Subcutaneous abdominal adipose tissue (tissue), 5 donors: Measurements from ENCODE around the gene AKAP13.

Experiments
- H3K27ac ChIP-seq: one replicate; pipeline ENCODE4 v1.7.0; 2013; ENCODE audit warnings: low read depth, mild to moderate bottlenecking, inconsistent platforms, low read length, moderate library complexity
- H3K27me3 ChIP-seq, 5 donors: one replicate each; pipeline ENCODE4 v1.7.0; 2013; ENCODE audit warnings: low read length in 5 of 5, inconsistent platforms in 1 of 5; ENCODE audit not compliant: control insufficient read depth in 5 of 5, insufficient read depth in 4 of 5
- H3K36me3 ChIP-seq, 5 donors: one replicate each; pipeline ENCODE4 v1.7.0; 2013; ENCODE audit warnings: low read length in 5 of 5; ENCODE audit not compliant: control insufficient read depth in 5 of 5, insufficient read depth in 5 of 5
- H3K4me1 ChIP-seq, 5 donors: one replicate each; pipeline ENCODE4 v1.7.0; 2013; ENCODE audit warnings: low read length in 5 of 5, mild to moderate bottlenecking in 3 of 5, moderate library complexity in 1 of 5; ENCODE audit not compliant: control insufficient read depth in 5 of 5, insufficient read depth in 5 of 5
- H3K4me3 ChIP-seq, 5 donors: one replicate each; pipeline ENCODE4 v1.7.0; 2013; ENCODE audit warnings: low read length in 5 of 5, low read depth in 1 of 5
- H3K9ac ChIP-seq, 5 donors: one replicate each; pipeline ENCODE4 v1.7.0; 2013; ENCODE audit warnings: low read length in 5 of 5, mild to moderate bottlenecking in 4 of 5, moderate library complexity in 3 of 5
- H3K9me3 ChIP-seq, 5 donors: one replicate each; pipeline ENCODE4 v1.7.0; 2013; ENCODE audit warnings: low read length in 5 of 5; ENCODE audit not compliant: control insufficient read depth in 5 of 5
- donor health status: healthy.
- donor health status: healthy.
- donor health status: healthy.
- donor health status: healthy.
- donor health status: healthy.

AKAP13 gene

GRCh38 chr15:85504749-85505676 lies 124.6 kb downstream of the AKAP13 start:
- H3K27ac ChIP-seq = no peak overlapping the region
- no peaks in the 10 kb centered on the region for H3K9me3 ChIP-seq
- H3K27me3 ChIP-seq = no peaks in the 10 kb centered on the region
- H3K4me3 ChIP-seq = no peak overlapping the region
- H3K9ac ChIP-seq = peak overlapping the region in 1 of 5 donors; percentile 20
- no peaks in the 10 kb centered on the region for H3K36me3 ChIP-seq
- peaks cover 0 to 4% (median 1%) of the 10 kb centered on the region in 5 donors for H3K4me1 ChIP-seq

- Histone ChIP-seq H3K36me3 (no peaks in the 10 kb centered on the region), H3K27me3 (no peaks in the 10 kb centered on the region), H3K27ac (no peak overlapping the region), H3K9ac (no peak overlapping the region), H3K9me3 (no peaks in the 10 kb centered on the region), H3K4me1 (peaks cover 0 to 3% (median 0%) of the 10 kb centered on the region in 5 donors), H3K4me3 (no peak overlapping the region)
These were observed 126.7 kb downstream of the AKAP13 start for GRCh38 chr15:85507114-85507513.

DNA sequence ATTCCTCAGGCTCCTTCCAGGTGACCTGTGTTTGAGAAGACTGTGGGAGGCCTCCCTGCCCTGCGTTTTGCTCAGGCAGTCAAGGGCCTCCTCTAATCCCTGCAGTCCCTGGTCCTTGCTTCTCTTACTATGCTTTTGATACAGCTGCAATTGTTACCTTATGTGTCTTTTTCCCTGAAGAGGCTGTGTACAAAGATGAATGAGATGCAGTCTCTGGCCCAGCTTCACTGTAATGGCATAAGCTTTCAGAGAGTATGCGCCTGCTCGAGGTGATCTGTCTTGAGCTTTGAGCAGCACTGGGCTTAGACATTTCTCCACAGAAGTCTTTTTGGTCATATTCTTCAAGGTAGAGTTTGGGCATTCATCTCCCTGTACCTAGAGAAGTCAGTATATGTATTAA lies 129.6 kb downstream of the AKAP13 start:
- no peak overlapping the region for H3K4me3 ChIP-seq
- no peaks in the 10 kb centered on the region for H3K4me1 ChIP-seq
- H3K9me3 ChIP-seq = no peaks in the 10 kb centered on the region
- no peaks in the 10 kb centered on the region for H3K27me3 ChIP-seq
- H3K36me3 ChIP-seq = no peaks in the 10 kb centered on the region
- H3K9ac ChIP-seq = no peak overlapping the region
- no peak overlapping the region for H3K27ac ChIP-seq

DNA sequence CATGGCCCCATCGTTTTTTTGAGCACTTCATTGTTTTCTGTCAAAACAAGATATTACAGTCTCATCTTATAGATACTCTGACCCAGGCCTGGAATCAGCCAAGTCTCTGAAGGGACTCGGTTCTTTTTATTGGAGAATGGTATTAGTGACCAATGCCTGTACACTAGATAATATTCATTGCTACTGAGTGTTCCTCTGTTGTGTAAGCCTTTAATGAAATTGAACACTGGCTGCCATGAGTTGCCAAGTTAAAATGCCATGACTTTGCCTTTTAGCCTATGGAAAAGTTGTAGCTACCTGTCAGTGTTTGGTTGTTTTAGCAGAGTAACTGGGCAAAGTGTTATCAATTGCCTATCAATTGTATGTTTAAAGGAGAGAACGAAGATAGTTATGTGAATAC lies 134.0 kb downstream of the AKAP13 start:
- Histone ChIP-seq H3K27me3 (no peaks in the 10 kb centered on the region), H3K9ac (no peak overlapping the region), H3K4me3 (no peak overlapping the region), H3K9me3 (no peaks in the 10 kb centered on the region), H3K27ac (no peak overlapping the region), H3K4me1 (no peaks in the 10 kb centered on the region), H3K36me3 (no peaks in the 10 kb centered on the region)

DNA sequence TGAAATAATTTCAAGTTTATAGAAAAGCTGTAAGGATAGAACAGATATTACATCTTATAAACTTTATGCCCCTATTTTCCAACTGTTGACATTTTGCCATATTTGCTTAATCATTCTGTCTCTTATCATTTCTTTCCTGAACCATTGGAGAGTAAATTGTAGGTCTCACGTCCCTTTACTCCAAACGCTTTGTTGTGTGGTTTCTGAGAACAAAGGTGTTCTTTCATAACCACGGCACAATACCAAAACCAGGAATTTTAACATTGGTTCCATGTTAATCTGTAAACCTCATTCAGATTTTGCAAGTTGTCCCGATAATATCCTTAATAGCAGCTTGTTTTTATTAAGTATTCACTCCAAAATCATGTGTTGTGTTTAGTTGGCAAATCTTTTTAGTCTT lies 134.8 kb downstream of the AKAP13 start:
- no peaks in the 10 kb centered on the region for H3K27me3 ChIP-seq
- H3K4me3 ChIP-seq = no peak overlapping the region
- no peak overlapping the region for H3K27ac ChIP-seq
- no peaks in the 10 kb centered on the region for H3K36me3 ChIP-seq
- no peaks in the 10 kb centered on the region for H3K9me3 ChIP-seq
- no peaks in the 10 kb centered on the region for H3K4me1 ChIP-seq
- no peak overlapping the region for H3K9ac ChIP-seq

DNA sequence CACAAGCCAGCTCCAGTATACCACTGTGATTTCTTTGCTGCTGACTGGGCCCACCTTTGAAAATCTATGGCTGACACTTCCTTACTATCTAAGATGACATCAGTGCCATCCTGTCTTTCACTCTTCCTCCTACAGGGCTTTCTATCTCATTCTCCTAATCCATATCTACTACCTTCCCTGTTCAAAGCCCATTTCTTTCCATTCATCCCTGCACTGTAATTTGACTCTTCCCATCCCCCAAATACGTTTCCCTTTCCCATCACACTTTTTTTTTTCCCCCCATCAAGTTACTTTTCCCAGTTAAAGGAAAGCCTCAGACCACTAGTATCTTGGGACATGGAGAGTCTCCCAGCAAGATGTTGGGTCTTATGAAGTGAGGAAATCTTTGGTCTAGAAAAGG lies 136.7 kb downstream of the AKAP13 start:
- no peak overlapping the region for H3K9ac ChIP-seq
- no peaks in the 10 kb centered on the region for H3K27me3 ChIP-seq
- H3K36me3 ChIP-seq = peaks cover 0 to 2% (median 0%) of the 10 kb centered on the region in 5 donors
- H3K9me3 ChIP-seq = no peaks in the 10 kb centered on the region
- H3K4me1 ChIP-seq = no peaks in the 10 kb centered on the region
- H3K27ac ChIP-seq = no peak overlapping the region
- no peak overlapping the region for H3K4me3 ChIP-seq

DNA sequence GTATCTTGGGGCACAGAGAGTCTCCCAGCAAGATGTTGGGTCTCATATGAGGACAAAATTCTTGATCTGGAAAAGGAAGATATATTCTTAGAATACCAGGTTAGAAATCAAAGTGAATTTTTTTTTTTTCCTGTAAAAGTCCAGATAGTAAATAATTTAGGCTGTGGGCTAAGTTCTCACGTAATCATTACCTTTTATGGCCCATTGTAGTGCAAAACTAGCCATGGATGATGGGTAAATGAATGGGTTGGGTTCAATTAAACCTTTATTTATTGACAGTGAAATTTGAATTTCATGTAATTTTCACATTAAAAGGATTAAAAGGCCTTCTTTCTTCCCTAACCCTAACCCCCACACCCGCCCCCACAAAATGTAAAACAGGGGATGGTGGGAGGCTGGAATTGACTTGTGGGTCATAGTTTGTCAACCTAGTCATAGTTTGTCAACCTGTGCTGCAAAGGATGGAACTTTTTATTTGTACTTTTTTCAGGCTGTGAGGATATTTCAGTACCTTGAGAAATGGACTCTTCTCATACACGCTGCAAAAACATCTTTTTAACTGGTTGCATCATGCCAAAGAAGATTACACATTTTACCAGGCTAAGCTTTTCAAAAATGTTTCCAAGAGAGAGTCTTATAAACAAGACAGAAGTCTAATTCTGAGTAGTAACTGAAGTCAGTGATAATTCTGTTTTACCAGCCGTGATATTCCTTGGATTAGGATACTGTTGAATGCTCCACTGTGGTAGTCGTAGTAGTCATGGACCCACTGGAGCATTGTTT lies 138.8 kb downstream of the AKAP13 start:
- Histone ChIP-seq H3K36me3 (peaks cover 0 to 6% (median 0%) of the 10 kb centered on the region in 5 donors), H3K4me3 (no peak overlapping the region), H3K9me3 (no peaks in the 10 kb centered on the region), H3K4me1 (no peaks in the 10 kb centered on the region), H3K27me3 (no peaks in the 10 kb centered on the region), H3K9ac (no peak overlapping the region), H3K27ac (no peak overlapping the region)

DNA sequence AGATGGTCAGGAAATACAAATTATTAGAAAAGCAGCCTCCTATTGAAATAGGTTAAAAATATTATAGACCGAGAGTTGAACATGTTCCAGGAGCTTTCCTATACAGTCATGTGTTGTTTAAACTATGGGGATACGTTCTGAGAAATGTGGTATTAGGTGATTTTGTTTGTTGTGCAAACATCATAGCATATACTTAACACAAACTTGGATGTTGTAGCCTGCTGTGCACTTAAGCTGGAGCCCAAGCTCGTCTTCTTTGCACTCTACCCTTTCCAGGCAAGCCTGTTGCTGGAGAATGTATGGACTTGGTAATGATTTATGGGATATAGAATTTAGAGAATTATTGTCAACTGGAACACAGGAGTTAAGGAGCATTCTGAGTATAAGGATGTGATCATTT lies 140.2 kb downstream of the AKAP13 start:
- Histone ChIP-seq H3K36me3 (peaks cover 0 to 6% (median 0%) of the 10 kb centered on the region in 5 donors), H3K27ac (no peak overlapping the region), H3K9ac (no peak overlapping the region), H3K9me3 (no peaks in the 10 kb centered on the region), H3K27me3 (no peaks in the 10 kb centered on the region), H3K4me1 (no peaks in the 10 kb centered on the region), H3K4me3 (no peak overlapping the region)

DNA sequence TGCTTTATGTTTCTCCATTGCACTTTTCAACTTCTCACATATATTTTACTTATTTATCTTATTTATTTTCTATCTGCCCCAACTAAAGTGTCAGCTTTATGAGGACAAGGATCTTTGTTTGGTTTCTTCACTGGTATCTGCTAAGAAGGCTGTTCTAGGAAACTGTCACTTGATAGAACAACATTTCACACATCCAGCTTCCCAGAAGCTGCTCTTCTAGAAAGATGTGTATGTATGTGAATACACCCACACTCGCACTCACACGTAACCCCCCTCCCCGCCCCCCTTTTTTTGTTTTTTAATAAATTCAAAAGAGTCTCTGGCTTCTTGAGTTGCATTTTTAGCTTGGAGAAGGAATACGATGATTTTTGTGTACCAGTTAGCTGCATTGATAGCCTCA lies 143.1 kb downstream of the AKAP13 start:
- H3K4me1 ChIP-seq = peaks cover 0 to 15% (median 11%) of the 10 kb centered on the region in 5 donors
- H3K9me3 ChIP-seq = no peaks in the 10 kb centered on the region
- H3K9ac ChIP-seq = no peak overlapping the region
- H3K4me3 ChIP-seq = no peak overlapping the region
- peaks cover 0 to 6% (median 0%) of the 10 kb centered on the region in 5 donors for H3K36me3 ChIP-seq
- no peaks in the 10 kb centered on the region for H3K27me3 ChIP-seq
- no peak overlapping the region for H3K27ac ChIP-seq

DNA sequence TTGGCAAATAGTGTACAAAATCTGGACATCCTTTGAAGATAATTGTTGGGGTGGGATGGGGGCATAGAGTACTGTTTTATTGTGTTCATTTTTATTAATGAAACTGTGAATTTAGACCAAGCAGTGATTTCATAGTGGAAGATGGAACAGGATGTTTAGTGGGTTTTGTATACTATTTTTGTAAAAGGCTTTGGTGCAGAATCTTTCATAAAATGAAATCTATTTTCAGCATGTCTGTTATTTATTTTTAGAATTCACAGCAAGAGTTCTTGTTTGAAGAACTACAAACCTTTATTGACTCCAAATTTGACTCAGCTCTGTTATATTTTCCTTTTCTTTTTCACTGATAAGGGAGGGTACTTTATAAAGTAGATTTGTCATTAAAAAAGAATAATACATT lies 145.4 kb downstream of the AKAP13 start:
- Histone ChIP-seq H3K36me3 (peaks cover 0 to 6% (median 0%) of the 10 kb centered on the region in 5 donors), H3K4me1 (peaks cover 0 to 20% (median 14%) of the 10 kb centered on the region in 5 donors), H3K4me3 (no peak overlapping the region), H3K9ac (no peak overlapping the region), H3K27me3 (no peaks in the 10 kb centered on the region), H3K27ac (no peak overlapping the region), H3K9me3 (no peaks in the 10 kb centered on the region)
